GM19397 (cell line): ENCODE measurements around the gene NCBP1.
A peak's percentile ranks its signal among the peaks of the same experiment; 100 is the strongest.
"Not testable (repeated sequence)": the region's sequence is repeated elsewhere in the genome, so short reads cannot be mapped to it uniquely, and the experiment has no call there.

Experiments
- ATAC-seq: cut with Tn5 transposase; IDR thresholded peaks from one replicate; pipeline ENCODE4 v1.9.1; 2021; ENCODE audit warnings: mild to moderate bottlenecking, moderate library complexity; ENCODE audit not compliant: unreplicated experiment

Gene NCBP1, protein sequence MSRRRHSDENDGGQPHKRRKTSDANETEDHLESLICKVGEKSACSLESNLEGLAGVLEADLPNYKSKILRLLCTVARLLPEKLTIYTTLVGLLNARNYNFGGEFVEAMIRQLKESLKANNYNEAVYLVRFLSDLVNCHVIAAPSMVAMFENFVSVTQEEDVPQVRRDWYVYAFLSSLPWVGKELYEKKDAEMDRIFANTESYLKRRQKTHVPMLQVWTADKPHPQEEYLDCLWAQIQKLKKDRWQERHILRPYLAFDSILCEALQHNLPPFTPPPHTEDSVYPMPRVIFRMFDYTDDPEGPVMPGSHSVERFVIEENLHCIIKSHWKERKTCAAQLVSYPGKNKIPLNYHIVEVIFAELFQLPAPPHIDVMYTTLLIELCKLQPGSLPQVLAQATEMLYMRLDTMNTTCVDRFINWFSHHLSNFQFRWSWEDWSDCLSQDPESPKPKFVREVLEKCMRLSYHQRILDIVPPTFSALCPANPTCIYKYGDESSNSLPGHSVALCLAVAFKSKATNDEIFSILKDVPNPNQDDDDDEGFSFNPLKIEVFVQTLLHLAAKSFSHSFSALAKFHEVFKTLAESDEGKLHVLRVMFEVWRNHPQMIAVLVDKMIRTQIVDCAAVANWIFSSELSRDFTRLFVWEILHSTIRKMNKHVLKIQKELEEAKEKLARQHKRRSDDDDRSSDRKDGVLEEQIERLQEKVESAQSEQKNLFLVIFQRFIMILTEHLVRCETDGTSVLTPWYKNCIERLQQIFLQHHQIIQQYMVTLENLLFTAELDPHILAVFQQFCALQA

DNA sequence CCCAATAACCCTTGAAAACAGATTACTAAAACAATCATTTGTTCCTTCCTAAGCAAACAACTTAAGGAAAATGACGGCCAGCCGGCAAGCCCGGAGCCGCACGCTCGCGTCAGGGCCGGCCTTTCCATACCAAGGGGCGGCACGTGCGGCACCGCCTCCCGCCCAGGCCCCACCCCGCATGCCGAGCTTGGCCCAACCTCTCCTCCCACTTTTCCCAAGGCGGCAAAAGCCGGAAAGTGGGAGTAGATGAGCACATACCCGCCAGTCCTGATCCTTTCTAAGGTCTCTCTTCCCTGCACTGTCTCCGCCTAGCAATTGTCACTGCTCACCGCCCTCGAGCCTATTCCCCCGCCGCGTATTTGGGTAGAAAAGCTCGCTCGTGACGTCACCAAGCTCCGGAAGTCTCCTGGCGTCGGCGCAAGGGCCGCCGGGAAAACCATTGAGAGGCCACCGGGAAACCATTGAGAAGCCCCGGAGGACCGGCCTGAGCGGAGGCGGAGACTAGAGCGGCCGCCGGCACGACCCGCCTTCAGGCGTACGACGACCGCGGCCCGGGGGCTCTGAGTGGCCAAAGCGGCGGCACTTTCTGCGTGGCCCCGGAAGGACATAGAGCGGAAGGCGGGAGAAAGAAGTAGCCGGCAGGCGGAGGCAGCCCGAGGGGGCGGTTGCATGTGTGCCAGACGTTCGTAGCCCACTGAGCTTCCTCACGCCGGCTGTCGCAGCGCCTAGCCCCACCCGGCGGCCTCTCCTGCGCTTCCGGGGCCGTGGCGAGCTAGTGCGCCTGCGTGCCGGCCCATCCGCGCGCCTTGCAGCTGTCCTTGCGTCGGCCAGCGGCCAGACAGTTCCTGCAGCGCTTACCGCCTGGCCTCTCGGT lies at the start of gene NCBP1, which contains the start of gene TSTD2:
NCBP1 (plus strand) TSS at position 837 of the 874 bp plus-strand sequence. CDS start 61 bp downstream, outside the sequence.
TSTD2 (minus strand) TSS at position 384 of the 874 bp plus-strand sequence. CDS start 5,806 bp downstream, outside the sequence.
- peak; percentile 90 for ATAC-seq

DNA sequence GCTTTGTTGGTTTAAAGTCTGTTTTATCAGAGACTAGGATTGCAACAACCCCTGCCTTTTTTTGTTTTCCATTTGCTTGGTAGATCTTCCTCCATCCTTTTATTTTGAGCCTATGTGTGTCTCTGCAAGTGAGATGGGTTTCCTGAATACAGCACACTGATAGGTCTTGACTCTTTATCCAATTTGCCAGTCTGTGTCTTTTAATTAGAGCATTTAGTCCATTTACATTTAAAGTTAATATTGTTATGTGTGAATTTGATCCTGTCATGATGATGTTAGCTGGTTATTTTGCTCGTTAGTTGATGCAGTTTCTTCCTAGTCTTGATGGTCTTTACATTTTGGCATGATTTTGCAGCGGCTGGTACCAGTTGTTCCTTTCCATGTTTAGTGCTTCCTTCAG lies 48.8 kb upstream of the NCBP1 start:
- not testable (repeated sequence) for ATAC-seq

DNA sequence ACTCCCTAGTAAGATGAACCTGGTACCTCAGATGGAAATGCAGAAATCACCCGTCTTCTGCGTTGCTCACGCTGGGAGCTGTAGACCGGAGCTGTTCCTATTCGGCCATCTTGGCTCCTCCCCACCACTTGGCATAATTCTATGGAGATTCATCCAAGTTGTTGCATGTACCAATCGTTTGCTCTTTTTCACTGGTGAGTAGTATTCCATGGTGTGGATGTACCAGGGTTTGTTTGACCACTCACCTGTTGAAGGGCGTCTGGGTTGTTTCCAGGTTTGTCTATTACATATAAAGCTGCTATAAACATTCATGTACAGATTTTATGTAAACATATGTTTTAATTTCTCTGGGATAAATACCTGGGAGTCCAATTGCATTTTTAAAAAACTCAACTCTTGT lies 46.7 kb upstream of the NCBP1 start:
- ATAC-seq, result not testable (repeated sequence)

DNA sequence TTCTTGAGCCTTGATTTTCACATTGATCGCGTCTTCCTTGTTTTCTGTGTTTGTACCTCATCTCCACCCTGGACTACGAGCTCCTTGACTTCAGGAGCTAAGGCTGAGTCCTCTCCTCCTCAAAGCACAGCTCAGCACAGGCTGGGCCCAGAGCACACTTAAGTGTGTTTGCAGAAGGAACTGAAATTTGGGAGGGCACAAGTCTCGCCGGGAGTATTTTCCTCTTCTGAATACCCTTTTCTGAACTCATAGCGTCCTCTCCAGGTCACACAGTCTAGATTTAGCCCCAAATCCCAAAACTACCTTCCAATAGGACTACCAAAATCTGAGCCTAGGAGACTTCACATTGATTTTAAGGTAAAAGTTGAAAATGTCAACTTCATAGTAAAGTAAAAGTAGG lies 42.1 kb upstream of the NCBP1 start:
- ATAC-seq, result no peak

DNA sequence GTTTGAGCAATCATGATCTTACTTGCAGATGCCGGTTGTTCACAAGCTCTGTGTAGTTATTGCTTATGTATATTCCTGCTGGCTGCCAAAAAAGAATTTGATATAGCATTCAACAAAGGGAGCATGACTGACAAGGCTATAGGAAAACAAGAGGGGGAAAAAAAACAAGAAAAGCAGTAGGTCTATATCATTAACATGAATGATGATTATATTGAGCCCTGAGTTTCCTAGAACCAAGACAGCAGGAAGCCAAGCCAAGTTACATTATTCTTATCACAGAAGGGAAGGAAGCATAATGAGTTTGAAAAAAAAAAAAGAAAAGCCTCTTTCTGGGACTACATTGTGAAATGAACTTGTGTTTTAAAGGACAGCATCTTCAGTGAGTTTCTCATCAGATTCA lies 41.5 kb upstream of the NCBP1 start:
- ATAC-seq, result no peak

DNA sequence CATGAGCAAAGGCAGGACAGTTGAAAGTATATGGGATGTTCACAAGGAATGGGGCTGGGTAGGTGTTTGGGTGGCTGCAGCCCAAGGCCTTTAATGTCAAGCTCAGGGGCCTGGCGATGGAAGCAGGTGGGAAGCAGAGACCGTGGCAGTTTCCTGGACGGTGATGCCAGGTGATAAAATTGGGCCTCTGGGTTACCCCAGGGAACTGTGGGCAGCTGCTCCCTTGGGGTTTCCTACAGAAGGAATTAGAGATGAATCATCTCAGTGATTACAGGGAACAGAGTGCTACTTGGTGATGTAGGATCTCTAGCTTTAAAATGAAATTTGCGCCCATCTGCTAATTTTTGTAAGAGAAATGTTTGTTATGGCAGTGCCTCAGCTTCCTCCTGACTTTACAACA lies 39.7 kb upstream of the NCBP1 start:
- ATAC-seq, result no peak

DNA sequence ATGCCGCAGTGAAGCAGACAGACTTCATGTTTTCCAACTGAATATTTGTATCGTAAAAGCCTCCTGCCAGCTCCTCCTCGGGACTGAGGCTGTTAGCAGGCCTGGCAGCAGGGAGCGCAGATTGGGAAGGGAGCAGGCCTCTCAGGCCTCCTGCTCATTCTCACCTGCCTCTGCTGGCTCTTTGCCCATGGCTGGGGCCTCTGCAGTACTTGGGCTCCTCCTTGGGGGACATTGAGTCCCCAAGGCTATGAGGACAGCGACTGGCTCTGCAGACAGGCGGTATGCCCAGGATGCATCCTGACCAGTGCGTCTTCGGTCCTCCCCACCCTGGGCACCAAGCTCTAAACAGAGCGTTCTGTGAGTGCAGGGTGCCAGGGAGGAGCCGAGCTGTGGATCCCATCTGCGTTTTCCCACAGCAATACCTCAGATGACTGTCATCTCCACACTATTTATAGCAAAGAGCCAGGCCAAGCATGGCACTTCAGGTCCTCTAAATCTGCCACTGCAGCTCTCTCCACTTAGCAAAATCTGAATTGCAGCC lies 39.2 kb upstream of the NCBP1 start:
- ATAC-seq, result no peak

DNA sequence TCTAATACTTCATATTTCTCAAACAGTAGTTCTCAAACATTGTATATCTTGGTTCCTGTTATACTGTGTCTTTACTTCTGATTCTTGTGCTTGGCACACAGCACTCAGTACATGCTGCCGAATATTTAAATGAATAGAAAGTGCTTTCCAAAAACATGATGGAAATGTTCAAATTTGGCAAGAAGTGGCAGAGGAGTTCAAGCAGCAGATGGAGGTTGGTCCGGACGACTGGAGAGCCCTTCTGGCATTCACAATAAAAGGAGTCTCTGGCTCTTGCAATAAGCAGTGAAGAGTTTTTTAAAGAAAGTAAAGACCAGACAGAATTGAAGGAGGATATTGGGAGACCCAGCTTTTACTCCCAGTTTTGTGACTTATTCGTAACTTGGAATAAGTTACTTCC lies 36.7 kb upstream of the NCBP1 start:
- no peak for ATAC-seq

DNA sequence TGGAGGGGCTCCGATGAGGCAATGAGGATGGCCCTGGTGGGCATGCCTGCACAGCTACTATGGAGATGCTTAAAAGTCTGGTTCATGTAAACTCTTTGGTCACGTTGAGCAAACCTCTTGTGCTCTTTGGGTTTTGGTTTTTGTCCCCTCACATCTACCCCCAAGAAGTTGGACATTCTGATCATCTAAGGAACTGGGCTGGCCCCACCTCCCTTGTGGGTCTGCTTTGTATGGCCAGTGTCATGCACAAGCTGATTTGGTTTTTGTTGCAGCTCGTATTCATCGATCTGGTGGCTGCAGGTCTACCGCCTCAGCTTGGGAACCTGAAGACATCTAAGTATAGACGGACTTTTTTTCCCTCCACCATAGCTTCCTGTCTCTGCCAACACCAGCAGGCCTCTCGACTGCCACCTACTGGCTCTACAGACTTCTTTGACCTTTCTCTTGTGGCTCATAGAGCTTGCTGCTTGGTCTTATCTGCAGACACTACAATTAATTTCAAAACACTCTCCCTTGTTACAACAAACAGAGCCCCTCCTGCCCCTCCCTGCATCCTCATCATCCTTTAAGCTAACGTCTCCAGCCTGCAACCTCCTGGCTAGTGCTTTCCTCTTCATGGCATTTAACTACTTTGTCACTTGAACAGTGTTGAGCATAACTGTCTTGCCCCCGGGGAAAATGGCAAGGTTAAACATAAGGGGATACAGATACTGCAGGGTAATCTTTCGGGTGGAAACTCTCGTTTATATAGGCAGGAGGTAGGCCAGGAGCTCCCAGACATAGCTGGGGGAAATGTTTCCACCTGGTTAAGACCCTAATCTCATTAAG lies 34.9 kb upstream of the NCBP1 start:
- peak; percentile 78 for ATAC-seq

DNA sequence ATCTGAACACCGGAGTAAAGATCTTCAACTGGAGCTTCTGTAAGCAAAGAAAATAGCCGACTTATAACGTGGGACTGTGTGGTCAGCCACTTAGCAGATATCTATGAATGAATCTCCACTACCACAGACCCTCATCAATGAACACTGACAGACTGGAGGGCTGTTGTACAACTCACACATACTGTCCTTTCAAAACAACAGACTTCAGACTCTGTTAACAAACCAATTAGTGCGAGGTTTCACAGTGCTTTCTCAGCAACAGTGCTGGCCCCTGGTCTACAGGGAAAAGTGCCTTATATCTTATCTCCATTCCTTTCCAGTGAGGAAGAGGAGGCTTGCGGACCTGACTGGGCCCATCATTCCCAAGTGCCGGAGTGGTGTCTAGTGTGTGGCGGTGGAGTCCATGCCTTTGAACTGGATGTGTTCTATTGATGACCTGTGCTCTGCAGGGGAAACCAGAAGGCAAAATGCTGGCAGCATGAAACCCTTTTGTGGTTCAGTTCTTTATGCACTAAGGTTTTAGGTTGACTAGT lies 34.2 kb upstream of the NCBP1 start:
- ATAC-seq, result no peak

DNA sequence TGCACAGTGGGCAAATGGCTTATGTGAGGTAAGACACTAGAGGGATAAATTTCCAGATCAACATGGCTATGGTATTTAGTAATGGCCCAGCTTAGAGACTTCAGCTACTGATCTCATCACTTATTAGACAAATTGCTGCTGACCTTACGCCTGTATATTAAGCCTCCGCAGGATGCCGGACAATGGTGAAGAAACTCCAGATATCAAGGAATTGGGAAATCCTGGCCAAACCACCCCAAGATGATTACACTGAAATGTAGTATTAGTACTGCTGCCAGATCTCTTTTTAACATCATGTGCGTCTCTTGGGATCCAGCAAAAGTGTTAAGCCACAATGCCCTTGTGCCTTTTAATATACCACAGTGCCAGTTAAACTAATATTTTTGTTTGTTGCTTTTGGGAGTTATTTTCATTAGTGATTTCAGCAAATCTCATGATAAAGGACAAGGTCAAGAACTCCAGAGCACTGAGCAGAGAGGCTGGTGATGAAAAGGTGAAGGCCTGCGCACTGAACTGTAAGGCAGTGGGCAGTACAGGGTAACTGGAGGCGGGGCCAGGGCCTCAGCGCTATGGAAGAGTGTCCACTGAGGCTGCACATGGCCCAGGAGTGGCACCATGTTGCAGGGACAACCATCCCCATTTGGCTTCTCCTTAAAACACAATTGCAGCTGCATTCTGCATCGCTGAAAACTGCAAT lies 32.9 kb upstream of the NCBP1 start:
- no peak for ATAC-seq

DNA sequence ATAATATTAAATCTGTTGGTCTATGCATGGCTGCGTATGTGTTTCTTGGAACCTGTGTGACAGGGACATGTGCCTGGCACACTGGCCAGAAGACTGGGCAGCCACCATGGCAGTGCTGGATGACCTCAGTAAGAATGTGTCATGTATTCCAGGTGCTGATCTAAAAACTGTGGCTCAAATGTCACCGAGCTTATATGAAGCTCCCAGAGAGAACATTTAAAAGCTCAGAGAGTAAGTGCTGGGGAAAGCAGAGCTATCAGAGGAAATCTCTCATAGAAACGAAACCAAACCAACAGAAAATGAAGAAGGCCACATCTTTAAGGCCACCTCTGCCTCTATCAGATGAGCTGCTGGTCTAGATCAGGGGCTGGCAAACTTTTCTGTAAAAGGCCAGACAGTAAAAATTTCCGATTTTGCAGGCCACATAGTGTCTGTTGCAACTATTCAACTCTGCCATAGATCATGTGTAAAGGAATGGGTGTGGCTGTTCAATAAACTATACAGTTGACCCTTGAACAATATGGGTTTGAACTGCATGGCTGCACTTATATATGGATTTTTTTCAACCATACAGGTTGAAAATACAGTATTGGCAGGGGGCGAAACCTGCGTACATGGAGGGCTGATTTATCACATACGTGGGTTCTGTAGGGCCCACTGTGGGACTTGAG lies 32.3 kb upstream of the NCBP1 start:
- ATAC-seq, result no peak

DNA sequence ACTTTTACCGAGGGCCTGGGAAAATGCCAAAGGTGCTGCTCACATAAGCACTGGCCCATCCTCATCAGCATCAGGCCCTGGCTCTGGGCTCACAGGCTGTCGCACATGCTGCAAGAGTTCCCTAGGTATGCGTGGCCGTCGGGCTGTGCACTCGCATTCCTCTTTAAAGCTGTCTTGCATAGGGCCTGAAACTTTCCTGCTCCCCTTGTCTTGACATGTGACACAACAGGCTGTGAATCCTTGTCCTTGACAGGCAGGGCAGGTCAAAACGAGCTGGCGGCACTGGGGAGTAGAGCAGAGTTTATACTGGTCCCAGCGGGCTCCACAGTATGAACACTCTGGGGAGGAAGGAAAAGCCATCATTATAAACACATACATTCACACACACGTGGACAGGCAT lies 31.2 kb upstream of the NCBP1 start:
- ATAC-seq, result no peak

DNA sequence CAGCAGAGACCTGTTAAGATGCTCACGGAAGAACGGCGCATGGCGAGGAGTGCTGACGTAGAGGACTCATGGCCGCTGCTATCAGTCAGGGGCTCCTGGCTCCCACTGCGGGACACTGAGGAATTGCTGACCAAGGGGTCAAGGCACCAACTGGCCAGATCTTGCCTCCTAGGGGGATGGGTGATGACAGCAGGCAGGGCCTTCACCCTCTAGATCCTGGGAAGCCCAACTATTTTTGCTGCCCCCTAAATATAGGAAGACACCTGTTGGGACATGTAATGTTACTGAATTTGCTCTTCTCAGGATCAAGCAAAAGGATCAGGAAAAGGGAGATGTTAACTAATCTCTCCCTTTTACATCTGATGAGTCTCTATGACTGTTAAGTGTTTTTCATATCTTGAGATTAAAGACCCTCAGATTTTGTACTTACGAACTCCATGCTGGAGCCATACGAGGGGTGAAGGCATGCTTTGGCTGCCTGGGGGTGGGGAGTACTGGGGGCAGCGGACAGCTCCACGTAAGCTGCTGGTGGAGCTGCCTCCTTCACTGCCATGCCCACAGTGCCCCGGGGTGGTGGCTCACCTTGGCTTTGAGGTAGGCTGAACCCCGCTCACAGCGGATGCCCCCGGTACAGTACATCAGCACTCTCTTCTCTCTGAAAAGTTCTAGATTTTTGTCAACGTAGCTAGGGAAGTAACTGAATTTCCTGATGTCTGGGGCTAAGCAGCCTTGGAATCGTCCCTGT lies 28.5 kb upstream of the NCBP1 start:
- ATAC-seq, result no peak

DNA sequence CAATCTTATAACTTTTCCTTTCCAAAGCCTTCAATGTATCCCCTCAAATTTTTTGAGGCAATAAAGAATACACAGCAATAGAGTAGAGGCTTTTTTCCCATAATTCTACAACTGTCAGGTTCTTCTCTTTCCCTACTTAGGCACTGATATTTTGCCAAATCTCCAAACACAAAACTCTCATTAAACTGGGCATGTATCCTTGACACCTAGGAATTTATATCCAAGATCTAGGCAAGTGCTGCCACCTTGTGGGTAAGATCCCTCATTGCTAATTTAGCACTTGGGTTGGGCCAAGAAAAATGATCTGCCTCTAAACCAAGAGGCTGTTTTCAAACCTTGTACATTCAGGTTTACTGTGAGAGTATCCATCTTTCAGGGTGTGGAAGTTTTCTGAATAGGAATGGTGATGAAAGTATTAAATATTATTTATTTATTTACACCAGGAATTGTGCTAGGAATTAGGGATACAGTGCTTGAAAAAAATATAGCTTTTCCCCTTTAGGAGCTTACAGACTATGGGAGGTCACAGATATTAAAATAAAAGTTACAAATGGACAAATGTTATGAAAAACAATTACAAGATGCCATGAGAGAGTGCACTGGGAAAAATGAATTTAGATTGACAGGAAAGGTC lies 18.1 kb upstream of the NCBP1 start:
- no peak for ATAC-seq

DNA sequence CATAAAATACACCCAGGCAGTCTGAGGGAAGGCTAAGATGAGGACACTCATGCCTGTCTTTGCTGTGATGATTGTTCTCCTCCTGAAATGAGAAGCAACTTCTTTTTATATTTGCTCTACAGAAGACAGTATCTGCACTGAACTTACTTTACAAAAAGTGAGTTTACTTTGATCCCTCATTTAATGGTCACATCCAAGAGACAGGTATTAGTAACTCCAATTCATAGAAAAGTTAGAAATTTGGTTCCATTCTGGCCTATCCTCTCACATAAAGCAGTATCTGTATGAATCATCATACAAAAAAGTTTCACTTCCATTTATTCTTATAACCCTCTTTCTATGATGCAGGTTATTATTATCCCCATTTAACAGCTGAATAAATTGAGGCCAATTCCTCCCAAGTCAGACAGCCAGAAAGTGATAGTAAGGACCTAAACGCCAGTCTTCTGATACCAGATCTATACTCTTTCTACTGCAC lies 15.6 kb upstream of the NCBP1 start:
- no peak for ATAC-seq

DNA sequence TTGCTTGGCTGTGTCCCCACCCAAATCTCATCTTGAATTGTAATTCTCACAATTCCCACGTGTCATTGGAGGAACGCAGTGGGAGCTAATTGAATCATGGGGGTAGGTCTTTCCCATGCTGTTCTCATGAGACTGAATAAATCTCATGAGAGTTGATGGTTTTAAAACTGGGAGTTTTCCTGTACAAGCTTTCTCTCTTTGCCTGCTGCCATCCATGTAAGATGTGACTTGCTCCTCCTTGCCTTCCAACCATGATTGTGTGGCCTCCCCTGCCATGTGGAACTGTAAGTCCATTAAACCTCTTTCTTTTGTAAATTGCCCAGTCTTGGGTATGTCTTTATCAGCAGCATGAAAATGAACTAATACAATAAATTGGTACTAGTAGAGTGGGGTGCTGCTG lies 13.6 kb upstream of the NCBP1 start:
- ATAC-seq, result not testable (repeated sequence)
